ENCODE measurements around the gene VAMP4.

The VAMP4 gene

GRCh38 chr1:171741872-171742576 is at the start of gene VAMP4:
TSS of gene VAMP4 (minus strand) at chr1:171742065. CDS start at chr1:171738414, 3,651 bp downstream.
- peak; percentile 81 for DNase-seq

GRCh38 chr1:171790318-171790717 is 48.5 kb upstream of the VAMP4 start:
- no peak for DNase-seq

GRCh38 chr1:171788696-171789095 is 46.8 kb upstream of the VAMP4 start:
- DNase-seq, result no peak

- DNase-seq, result no peak
Observed at GRCh38 chr1:171787686-171788480, 46.0 kb upstream of the VAMP4 start.

GRCh38 chr1:171786534-171786933 is 44.7 kb upstream of the VAMP4 start:
- no peak for DNase-seq

GRCh38 chr1:171785766-171786165 is 43.9 kb upstream of the VAMP4 start:
- DNase-seq, result no peak

- no peak for DNase-seq
Observed at GRCh38 chr1:171784784-171785183, 42.9 kb upstream of the VAMP4 start.

- no peak for DNase-seq
Observed at GRCh38 chr1:171783816-171784530, 42.1 kb upstream of the VAMP4 start.

GRCh38 chr1:171781176-171781875 is 39.5 kb upstream of the VAMP4 start, which contains the start of gene METTL13:
TSS of gene METTL13 (plus strand) at chr1:171781660. CDS start at chr1:171781968, 308 bp downstream.
- DNase-seq, result peak; percentile 95

GRCh38 chr1:171780583-171781175 is 38.8 kb upstream of the VAMP4 start:
- DNase-seq, result no peak

GRCh38 chr1:171772312-171772711 is 30.4 kb upstream of the VAMP4 start:
- no peak for DNase-seq

GRCh38 chr1:171769754-171770153 is 27.9 kb upstream of the VAMP4 start:
- no peak for DNase-seq

GRCh38 chr1:171769171-171769570 is 27.3 kb upstream of the VAMP4 start:
- DNase-seq, result no peak

- no peak for DNase-seq
Observed at GRCh38 chr1:171763764-171764163, 21.9 kb upstream of the VAMP4 start.

- DNase-seq, result no peak
Observed at GRCh38 chr1:171762143-171762563, 20.3 kb upstream of the VAMP4 start.

GRCh38 chr1:171758011-171758410 is 16.1 kb upstream of the VAMP4 start:
- DNase-seq, result no peak

- DNase-seq, result no peak
Observed at GRCh38 chr1:171756856-171757255, 15.0 kb upstream of the VAMP4 start.

- DNase-seq, result no peak
Observed at GRCh38 chr1:171754971-171755370, 13.1 kb upstream of the VAMP4 start.

GRCh38 chr1:171754353-171754705 is 12.5 kb upstream of the VAMP4 start:
- no peak for DNase-seq

GRCh38 chr1:171753685-171754352 is 12.0 kb upstream of the VAMP4 start:
- DNase-seq, result no peak

- no peak for DNase-seq
Observed at GRCh38 chr1:171753182-171753581, 11.3 kb upstream of the VAMP4 start.

GRCh38 chr1:171751221-171751620 is 9.4 kb upstream of the VAMP4 start:
- DNase-seq, result no peak
